Skeletal muscle cell (primary cell): ENCODE results near the gene MMAB.
A peak's percentile ranks its signal among the peaks of the same experiment; 100 is the strongest.

Experiments used
- DNase-seq: peaks from one replicate; pipeline ENCODE4 v3.0.0-alpha.2; 2010; ENCODE audit warnings: low read depth
- H3K4me3 ChIP-seq: 2 replicates; pipeline ENCODE4 v1.5.1; 2011; ENCODE audit warnings: low read depth, mild to moderate bottlenecking, control low read depth, low read length, moderate library complexity

Gene MMAB

GRCh38 chr12:109524466-109525278, 48.6 kb downstream of the MMAB start:
- DNase-seq, result no peak
- no peak overlapping the region for H3K4me3 ChIP-seq

- DNase-seq, result no peak
- no peak overlapping the region for H3K4me3 ChIP-seq
Observed at GRCh38 chr12:109523504-109523903, 49.8 kb downstream of the MMAB start.

DNA sequence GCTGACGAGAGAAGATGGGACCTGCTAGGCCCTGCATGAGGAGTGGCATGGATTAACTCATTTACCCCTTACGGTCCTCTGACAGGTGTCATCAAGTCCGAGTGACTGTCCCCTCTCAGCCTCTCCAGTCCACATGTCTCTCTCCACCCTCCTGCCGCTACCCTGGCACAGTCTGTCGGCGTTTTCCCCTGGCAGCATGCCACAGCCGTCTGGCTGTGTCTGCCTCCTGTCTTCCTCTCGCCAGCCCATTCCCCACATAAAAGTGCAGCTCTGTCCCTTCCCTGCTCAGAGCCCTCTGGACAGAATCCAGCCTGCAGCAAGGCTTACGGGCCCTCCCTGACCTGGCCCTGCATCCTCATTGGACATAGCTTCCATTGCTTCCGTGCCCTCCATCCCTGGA, 50.2 kb downstream of the MMAB start:
- no peak for DNase-seq
- no peak overlapping the region for H3K4me3 ChIP-seq

- DNase-seq, result no peak
- no peak overlapping the region for H3K4me3 ChIP-seq
Observed at GRCh38 chr12:109521831-109522230, 51.5 kb downstream of the MMAB start.

GRCh38 chr12:109519787-109520186, 53.5 kb downstream of the MMAB start:
- no peak for DNase-seq
- no peak overlapping the region for H3K4me3 ChIP-seq

GRCh38 chr12:109518820-109519665, 54.3 kb downstream of the MMAB start:
- peak; percentile 66 for DNase-seq
- H3K4me3 ChIP-seq, result no peak overlapping the region

DNA sequence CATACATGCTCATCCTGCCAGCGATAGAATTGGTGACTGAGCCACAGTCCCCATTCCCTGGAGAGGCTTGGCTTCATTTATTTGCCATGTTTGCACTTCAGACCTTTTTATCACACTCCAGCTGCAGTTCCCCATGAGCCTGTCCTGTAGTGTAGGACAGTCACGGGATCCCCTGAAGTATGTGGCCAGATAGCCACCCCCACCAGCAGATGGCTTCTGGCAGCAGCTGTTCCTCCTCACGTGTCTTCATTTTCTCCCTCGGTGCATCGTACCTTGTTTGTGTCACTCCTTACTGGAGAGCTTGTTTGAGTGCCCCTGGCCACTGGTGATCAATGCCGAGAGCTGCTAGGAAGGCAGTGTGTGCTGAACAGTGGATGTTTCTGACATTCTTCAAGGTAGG, 55.7 kb downstream of the MMAB start:
- no peak for DNase-seq
- H3K4me3 ChIP-seq, result no peak overlapping the region

GRCh38 chr12:109513977-109514376, 59.3 kb downstream of the MMAB start:
- no peak overlapping the region for H3K4me3 ChIP-seq
- DNase-seq, result no peak

DNA sequence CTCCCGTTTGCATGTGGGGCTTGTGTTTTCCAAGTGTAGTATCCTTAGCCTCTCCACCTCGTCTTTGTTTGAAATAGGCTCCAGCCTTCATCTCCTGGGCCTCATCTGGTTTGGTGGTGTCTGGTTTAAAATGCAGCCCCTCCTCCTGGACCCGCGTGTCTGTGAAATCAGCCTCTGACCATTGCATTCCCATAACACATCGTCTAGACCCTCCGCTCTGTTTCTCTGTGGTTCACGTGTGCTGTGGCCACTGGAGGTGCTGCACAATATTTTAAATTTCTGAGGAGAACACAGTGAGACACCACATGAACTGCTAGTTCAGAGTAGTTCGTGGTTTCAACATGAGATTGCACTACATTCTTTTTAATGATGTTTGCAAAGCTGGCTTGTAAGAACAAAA, 60.3 kb downstream of the MMAB start:
- H3K4me3 ChIP-seq, result no peak overlapping the region
- no peak for DNase-seq

DNA sequence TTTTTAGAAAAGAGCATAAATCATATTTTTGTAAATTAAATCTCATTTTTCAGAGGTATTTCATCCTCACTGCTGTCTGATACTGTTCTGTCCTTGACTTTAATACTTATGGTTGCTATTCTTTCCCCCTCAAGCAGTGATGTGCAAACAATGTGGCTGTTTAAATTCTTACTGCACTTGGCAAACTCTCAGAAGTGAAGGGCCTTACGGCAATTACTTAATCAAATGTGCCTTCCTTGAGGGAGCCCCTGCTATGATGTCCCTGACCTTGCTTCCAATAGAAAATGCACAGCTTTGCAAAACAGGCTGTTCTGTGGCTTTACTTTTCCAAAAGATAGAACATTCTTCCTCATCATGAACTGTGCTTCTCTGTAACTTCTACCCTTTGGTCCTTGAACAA, 60.7 kb downstream of the MMAB start:
- DNase-seq, result no peak
- no peak overlapping the region for H3K4me3 ChIP-seq

DNA sequence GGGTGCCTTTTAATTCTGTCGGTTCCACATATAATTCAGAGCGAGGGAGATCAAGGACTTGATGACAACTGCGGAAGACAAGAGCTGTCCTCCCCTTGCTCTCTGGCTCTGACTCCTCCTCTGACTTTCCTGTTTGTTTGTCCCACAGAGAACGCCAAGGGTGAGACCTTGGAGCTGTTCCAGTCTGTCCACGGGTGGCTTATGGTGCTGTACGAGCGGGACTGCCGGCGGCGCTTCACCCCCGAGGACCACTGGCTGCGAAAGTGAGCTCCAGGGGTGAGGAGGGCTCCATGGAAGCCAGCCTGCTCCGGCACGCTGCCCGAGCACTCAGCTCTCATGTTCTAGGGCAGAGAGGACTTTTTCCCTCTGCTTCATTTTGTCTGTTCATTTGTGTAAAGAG, 63.1 kb downstream of the MMAB start:
- no peak overlapping the region for H3K4me3 ChIP-seq
- no peak for DNase-seq

GRCh38 chr12:109504068-109504467, 69.2 kb downstream of the MMAB start:
- no peak for DNase-seq
- H3K4me3 ChIP-seq, result no peak overlapping the region
